NCI-H1694 treated with DMSO at 0.1 percent for 48 hours (cell line): ENCODE measurements around the gene CYP3A5.
"Not testable (repeated sequence)": the region's sequence is repeated elsewhere in the genome, so short reads cannot be mapped to it uniquely, and the experiment has no call there.

Experiments used
- DNase-seq: peaks from one replicate; lab custom pipeline; 2025; lab: John Stamatoyannopoulos, UW

The CYP3A5 gene

GRCh38 chr7:99679400-99680191 is at the start of gene CYP3A5:
TSS of gene CYP3A5 (minus strand) at chr7:99679996. CDS start at chr7:99679896, 100 bp downstream.
- no peak for DNase-seq

GRCh38 chr7:99728615-99729014 is 48.8 kb upstream of the CYP3A5 start:
- DNase-seq: no peak

GRCh38 chr7:99723201-99723600 is 43.4 kb upstream of the CYP3A5 start:
- not testable (repeated sequence) for DNase-seq

- no peak for DNase-seq
Measured at GRCh38 chr7:99720800-99721595, 41.2 kb upstream of the CYP3A5 start.

- no peak for DNase-seq
Measured at GRCh38 chr7:99719996-99720769, 40.4 kb upstream of the CYP3A5 start.

- DNase-seq: no peak
Measured at GRCh38 chr7:99713995-99714570, 34.3 kb upstream of the CYP3A5 start.

- DNase-seq: no peak
Measured at GRCh38 chr7:99709838-99710578, 30.2 kb upstream of the CYP3A5 start.

- DNase-seq: no peak
Measured at GRCh38 chr7:99709260-99709659, 29.5 kb upstream of the CYP3A5 start.

GRCh38 chr7:99707096-99707495 is 27.3 kb upstream of the CYP3A5 start:
- DNase-seq: no peak

- DNase-seq: no peak
Measured at GRCh38 chr7:99699946-99700345, 20.1 kb upstream of the CYP3A5 start.

GRCh38 chr7:99698867-99699730 is 19.3 kb upstream of the CYP3A5 start:
- DNase-seq: not testable (repeated sequence)

- no peak for DNase-seq
Measured at GRCh38 chr7:99694912-99695304, 15.1 kb upstream of the CYP3A5 start.

GRCh38 chr7:99694201-99694911 is 14.6 kb upstream of the CYP3A5 start:
- no peak for DNase-seq

GRCh38 chr7:99693427-99694200 is 13.8 kb upstream of the CYP3A5 start:
- no peak for DNase-seq

GRCh38 chr7:99693100-99693426 is 13.3 kb upstream of the CYP3A5 start:
- no peak for DNase-seq

GRCh38 chr7:99692563-99692962 is 12.8 kb upstream of the CYP3A5 start:
- DNase-seq: not testable (repeated sequence)

GRCh38 chr7:99691658-99692057 is 11.9 kb upstream of the CYP3A5 start:
- not testable (repeated sequence) for DNase-seq

- DNase-seq: not testable (repeated sequence)
Measured at GRCh38 chr7:99690918-99691317, 11.1 kb upstream of the CYP3A5 start.
